Measurements from ENCODE around the gene MOSPD3.

MOSPD3 gene

GRCh38 chr7:100613412-100614175 lies 1.3 kb downstream of the MOSPD3 start:
- peak overlapping the region; percentile 68 for H3K4me3 Mint-ChIP-seq

GRCh38 chr7:100614308-100614861 lies 2.0 kb downstream of the MOSPD3 start:
- peaks cover 10% of the 10 kb centered on the region for H3K4me1 Mint-ChIP-seq (ENCODE audit: low read depth)
- no peaks in the 10 kb centered on the region for H3K27me3 Mint-ChIP-seq (ENCODE audit: low read depth)
- H3K27ac Mint-ChIP-seq = no peak overlapping the region
- H3K9me3 Mint-ChIP-seq = no peaks in the 10 kb centered on the region
- peaks cover 17% of the 10 kb centered on the region for H3K36me3 Mint-ChIP-seq (ENCODE audit: low read depth)
- no peak for DNase-seq (ENCODE audit: low spot score)
- H3K4me3 Mint-ChIP-seq = peak overlapping the region; percentile 68

More at GRCh38 chr7:100613412-100614175, 1.3 kb downstream of the MOSPD3 start:
- H3K36me3 Mint-ChIP-seq (ENCODE audit: low read depth) = peaks cover 17% of the 10 kb centered on the region
- peaks cover 10% of the 10 kb centered on the region for H3K4me1 Mint-ChIP-seq (ENCODE audit: low read depth)
- no peak for DNase-seq (ENCODE audit: low spot score)
- H3K27me3 Mint-ChIP-seq (ENCODE audit: low read depth) = no peaks in the 10 kb centered on the region
- H3K9me3 Mint-ChIP-seq = no peaks in the 10 kb centered on the region
- peak overlapping the region; percentile 1 for H3K27ac Mint-ChIP-seq

- Mint-ChIP-seq H3K4me1 (ENCODE audit: low read depth) (peaks cover 20% of the 10 kb centered on the region), H3K27me3 (ENCODE audit: low read depth) (no peaks in the 10 kb centered on the region), H3K36me3 (ENCODE audit: low read depth) (peaks cover 25% of the 10 kb centered on the region), H3K9me3 (no peaks in the 10 kb centered on the region), H3K27ac (no peak overlapping the region), H3K4me3 (no peak overlapping the region)
- DNase-seq (ENCODE audit: low spot score) = no peak
These were observed 7.9 kb downstream of the MOSPD3 start for GRCh38 chr7:100620239-100620638.

- no peak overlapping the region for H3K27ac Mint-ChIP-seq
- H3K36me3 Mint-ChIP-seq (ENCODE audit: low read depth) = peaks cover 22% of the 10 kb centered on the region
- DNase-seq (ENCODE audit: low spot score) = no peak
- no peak overlapping the region for H3K4me3 Mint-ChIP-seq
- H3K9me3 Mint-ChIP-seq = no peaks in the 10 kb centered on the region
- H3K4me1 Mint-ChIP-seq (ENCODE audit: low read depth) = peaks cover 24% of the 10 kb centered on the region
- no peaks in the 10 kb centered on the region for H3K27me3 Mint-ChIP-seq (ENCODE audit: low read depth)
These were observed 8.5 kb downstream of the MOSPD3 start for GRCh38 chr7:100620804-100621203.

GRCh38 chr7:100621554-100621953 lies 9.2 kb downstream of the MOSPD3 start:
- H3K27ac Mint-ChIP-seq = peak overlapping the region; percentile 70
- no peak for DNase-seq (ENCODE audit: low spot score)

GRCh38 chr7:100623951-100624824 lies 11.8 kb downstream of the MOSPD3 start:
- DNase-seq (ENCODE audit: low spot score) = no peak
- H3K27ac Mint-ChIP-seq = peak overlapping the region; percentile 93

More at GRCh38 chr7:100621554-100621953, 9.2 kb downstream of the MOSPD3 start:
- Mint-ChIP-seq H3K4me1 (ENCODE audit: low read depth) (peaks cover 30% of the 10 kb centered on the region), H3K36me3 (ENCODE audit: low read depth) (peaks cover 22% of the 10 kb centered on the region), H3K4me3 (no peak overlapping the region), H3K9me3 (no peaks in the 10 kb centered on the region), H3K27me3 (ENCODE audit: low read depth) (no peaks in the 10 kb centered on the region)

GRCh38 chr7:100626055-100626454 lies 13.7 kb downstream of the MOSPD3 start:
- no peaks in the 10 kb centered on the region for H3K9me3 Mint-ChIP-seq
- H3K27ac Mint-ChIP-seq = peak overlapping the region; percentile 84
- peaks cover 38% of the 10 kb centered on the region for H3K4me1 Mint-ChIP-seq (ENCODE audit: low read depth)
- no peak for DNase-seq (ENCODE audit: low spot score)
- H3K4me3 Mint-ChIP-seq = peak overlapping the region; percentile 82
- no peaks in the 10 kb centered on the region for H3K27me3 Mint-ChIP-seq (ENCODE audit: low read depth)
- peaks cover 28% of the 10 kb centered on the region for H3K36me3 Mint-ChIP-seq (ENCODE audit: low read depth)

More at GRCh38 chr7:100623951-100624824, 11.8 kb downstream of the MOSPD3 start:
- Mint-ChIP-seq H3K27me3 (ENCODE audit: low read depth) (no peaks in the 10 kb centered on the region), H3K4me3 (peak overlapping the region; percentile 55), H3K9me3 (no peaks in the 10 kb centered on the region), H3K4me1 (ENCODE audit: low read depth) (peaks cover 32% of the 10 kb centered on the region), H3K36me3 (ENCODE audit: low read depth) (peaks cover 27% of the 10 kb centered on the region)

- Mint-ChIP-seq H3K9me3 (no peaks in the 10 kb centered on the region), H3K36me3 (ENCODE audit: low read depth) (peaks cover 25% of the 10 kb centered on the region), H3K4me3 (peak overlapping the region; percentile 82), H3K27me3 (ENCODE audit: low read depth) (no peaks in the 10 kb centered on the region), H3K4me1 (ENCODE audit: low read depth) (peaks cover 36% of the 10 kb centered on the region), H3K27ac (peak overlapping the region; percentile 84)
- DNase-seq (ENCODE audit: low spot score) = peak; percentile 78
These were observed 14.3 kb downstream of the MOSPD3 start for GRCh38 chr7:100626530-100627237.

GRCh38 chr7:100627238-100627549 lies 14.9 kb downstream of the MOSPD3 start:
- peaks cover 24% of the 10 kb centered on the region for H3K36me3 Mint-ChIP-seq (ENCODE audit: low read depth)
- no peak for DNase-seq (ENCODE audit: low spot score)
- no peaks in the 10 kb centered on the region for H3K9me3 Mint-ChIP-seq
- peak overlapping the region; percentile 82 for H3K4me3 Mint-ChIP-seq
- H3K4me1 Mint-ChIP-seq (ENCODE audit: low read depth) = peaks cover 36% of the 10 kb centered on the region
- peak overlapping the region; percentile 84 for H3K27ac Mint-ChIP-seq
- no peaks in the 10 kb centered on the region for H3K27me3 Mint-ChIP-seq (ENCODE audit: low read depth)

GRCh38 chr7:100629117-100629716 lies 16.9 kb downstream of the MOSPD3 start:
- no peaks in the 10 kb centered on the region for H3K27me3 Mint-ChIP-seq (ENCODE audit: low read depth)
- H3K27ac Mint-ChIP-seq = peak overlapping the region; percentile 55
- DNase-seq (ENCODE audit: low spot score) = no peak
- peaks cover 40% of the 10 kb centered on the region for H3K4me1 Mint-ChIP-seq (ENCODE audit: low read depth)
- no peaks in the 10 kb centered on the region for H3K9me3 Mint-ChIP-seq
- H3K36me3 Mint-ChIP-seq (ENCODE audit: low read depth) = peaks cover 16% of the 10 kb centered on the region
- H3K4me3 Mint-ChIP-seq = peak overlapping the region; percentile 34

GRCh38 chr7:100630066-100630465 lies 17.7 kb downstream of the MOSPD3 start:
- no peak for DNase-seq (ENCODE audit: low spot score)
- peaks cover 38% of the 10 kb centered on the region for H3K4me1 Mint-ChIP-seq (ENCODE audit: low read depth)
- H3K27me3 Mint-ChIP-seq (ENCODE audit: low read depth) = peaks cover 3% of the 10 kb centered on the region
- no peaks in the 10 kb centered on the region for H3K9me3 Mint-ChIP-seq
- H3K36me3 Mint-ChIP-seq (ENCODE audit: low read depth) = peaks cover 15% of the 10 kb centered on the region
- peak overlapping the region; percentile 17 for H3K4me3 Mint-ChIP-seq
- H3K27ac Mint-ChIP-seq = peak overlapping the region; percentile 56

GRCh38 chr7:100632951-100633717 lies 20.8 kb downstream of the MOSPD3 start:
- Mint-ChIP-seq H3K4me3 (peak overlapping the region; percentile 87), H3K27me3 (ENCODE audit: low read depth) (peaks cover 3% of the 10 kb centered on the region), H3K27ac (peak overlapping the region; percentile 86), H3K9me3 (no peaks in the 10 kb centered on the region), H3K36me3 (ENCODE audit: low read depth) (peaks cover 11% of the 10 kb centered on the region), H3K4me1 (ENCODE audit: low read depth) (peaks cover 27% of the 10 kb centered on the region)
- DNase-seq (ENCODE audit: low spot score) = peak; percentile 63

Data from T-helper 2 cell treated with Interferon-gamma antibody and Interleukin-4, amounts not matched to agents 5 μg/mL and 100 μg/mL, for 36 hours (primary cell).